ENCODE measurements around the gene ATG101. TPM values are rescaled to one million over a fixed set of nuclear protein-coding genes. Genes with fewer than 3 reads are reported as not detected.

The ATG101 gene
- total RNA-seq (10 to 100 TPM; 49.7 to 56.2 TPM), polyA plus RNA-seq (25.5 TPM)

GRCh38 chr12:52069327-52070184 is at the start of gene ATG101:
Gene ATG101, plus strand, starts transcription at chr12:52069978. Its CDS starts 3,673 bp downstream, at chr12:52073651.
- Mint-ChIP-seq H3K36me3 (peaks cover 0 to 35% (median 10%) of the 10 kb centered on the region in 3 donors), H3K4me3 (peak within 1 kb of the TSS; percentile 94 to 99 (median 98)), H3K4me1 (peaks cover 40 to 51% (median 48%) of the 10 kb centered on the region in 3 donors), H3K27ac (peak within 1 kb of the TSS; percentile 96 to 100 (median 99)), H3K27me3 (peaks cover 3 to 14% of the 10 kb centered on the region in 2 donors), H3K9me3 (no peaks in the 10 kb centered on the region)
- H3K27ac ChIP-seq (ENCODE audit: low read depth, low read length), result peak within 1 kb of the TSS; percentile 90
- H3K36me3 ChIP-seq (ENCODE audit: insufficient read depth, low read length), result peaks cover 14% of the 10 kb centered on the region
- ChIA-PET POLR2A (interaction anchor here (0.8 to 2.0 kb wide), 8 partner anchors 12 to 63 kb away, joined by 3 to 20 read pairs (median 4); partner anchors contain the start of genes NR4A1 and TAMALIN), CTCF (interaction anchor here (0.7 to 25.6 kb wide), 9 partner anchors 10 to 43 kb away, joined by 3 to 580 read pairs (median 5); partner anchors contain the start of genes NR4A1 and SMIM41)
- peak within 1 kb of the TSS; percentile 95 for H3K4me3 ChIP-seq (ENCODE audit: low read length)
- DNase-seq, result peak; percentile 75 to 92 (median 90)
- H3K4me1 ChIP-seq (ENCODE audit: insufficient read depth, low read length), result peaks cover 36% of the 10 kb centered on the region
- no peaks in the 10 kb centered on the region for H3K27me3 ChIP-seq (ENCODE audit: insufficient read depth, low read length, poor library complexity, severe bottlenecking)
- no peaks in the 10 kb centered on the region for H3K9me3 ChIP-seq (ENCODE audit: low read length)

- H3K9me3 ChIP-seq (ENCODE audit: low read length), result no peaks in the 10 kb centered on the region
- ChIA-PET POLR2A (no interaction called here), CTCF (interaction anchor here (0.8 to 17.0 kb wide), 11 partner anchors 8 to 102 kb away, joined by 3 to 580 read pairs (median 7); partner anchors contain the start of genes ATG101, SMIM41 and TAMALIN)
- peak overlapping the region in 6 of 8 donors; percentile 12 to 80 (median 54) for H3K27ac Mint-ChIP-seq
- H3K27ac ChIP-seq (ENCODE audit: low read depth, low read length), result no peak overlapping the region
- peaks cover 28 to 40% (median 34%) of the 10 kb centered on the region in 3 donors for H3K4me1 Mint-ChIP-seq
- peak overlapping the region in 4 of 7 donors; percentile 3 to 71 (median 24) for H3K4me3 Mint-ChIP-seq
- H3K27me3 ChIP-seq (ENCODE audit: insufficient read depth, low read length, poor library complexity, severe bottlenecking), result no peaks in the 10 kb centered on the region
- no peaks in the 10 kb centered on the region for H3K27me3 Mint-ChIP-seq
- peak; percentile 36 to 73 (median 51) for DNase-seq
- H3K36me3 ChIP-seq (ENCODE audit: insufficient read depth, low read length), result no peaks in the 10 kb centered on the region
- H3K36me3 Mint-ChIP-seq, result peaks cover 0 to 2% (median 0%) of the 10 kb centered on the region in 3 donors
- H3K9me3 Mint-ChIP-seq, result no peaks in the 10 kb centered on the region
- no peak overlapping the region for H3K4me3 ChIP-seq (ENCODE audit: low read length)
- peaks cover 27% of the 10 kb centered on the region for H3K4me1 ChIP-seq (ENCODE audit: insufficient read depth, low read length)
Observed at GRCh38 chr12:52020539-52021336, 49.0 kb upstream of the ATG101 start.

GRCh38 chr12:52022841-52023181 is 47.0 kb upstream of the ATG101 start:
- H3K27ac Mint-ChIP-seq, result peak overlapping the region in 7 of 8 donors; percentile 17 to 86 (median 83)
- H3K36me3 Mint-ChIP-seq, result no peaks in the 10 kb centered on the region
- H3K4me1 ChIP-seq (ENCODE audit: insufficient read depth, low read length), result peaks cover 33% of the 10 kb centered on the region
- no peaks in the 10 kb centered on the region for H3K9me3 ChIP-seq (ENCODE audit: low read length)
- DNase-seq, result no peak
- peak overlapping the region; percentile 61 for H3K4me3 ChIP-seq (ENCODE audit: low read length)
- H3K9me3 Mint-ChIP-seq, result no peaks in the 10 kb centered on the region
- ChIA-PET CTCF (interaction anchor here (0.9 to 17.0 kb wide), 17 partner anchors 8 to 130 kb away, joined by 3 to 580 read pairs (median 10); partner anchors contain the start of genes ATG101, NR4A1, SMIM41 and TAMALIN), POLR2A (interaction anchor here (1.0 to 2.2 kb wide), 3 partner anchors 15 to 30 kb away, joined by 4 to 10 read pairs (median 5); partner anchors contain the start of genes NR4A1 and TAMALIN)
- H3K27me3 Mint-ChIP-seq, result no peaks in the 10 kb centered on the region
- peaks cover 31 to 43% (median 41%) of the 10 kb centered on the region in 3 donors for H3K4me1 Mint-ChIP-seq
- no peak overlapping the region for H3K27ac ChIP-seq (ENCODE audit: low read depth, low read length)
- no peaks in the 10 kb centered on the region for H3K27me3 ChIP-seq (ENCODE audit: insufficient read depth, low read length, poor library complexity, severe bottlenecking)
- H3K36me3 ChIP-seq (ENCODE audit: insufficient read depth, low read length), result no peaks in the 10 kb centered on the region
- H3K4me3 Mint-ChIP-seq, result peak overlapping the region; percentile 73 to 90 (median 82)

- CTCF ChIA-PET, result interaction anchor here (0.6 to 17.0 kb wide), 21 partner anchors 8 to 131 kb away, joined by 3 to 580 read pairs (median 4); partner anchors contain the start of genes ATG101, NR4A1, SMIM41 and TAMALIN
- Mint-ChIP-seq H3K4me1 (peaks cover 31 to 43% (median 41%) of the 10 kb centered on the region in 3 donors), H3K36me3 (no peaks in the 10 kb centered on the region), H3K9me3 (no peaks in the 10 kb centered on the region), H3K4me3 (peak overlapping the region; percentile 75 to 90 (median 86)), H3K27me3 (no peaks in the 10 kb centered on the region), H3K27ac (peak overlapping the region; percentile 75 to 97 (median 88))
- POLR2A ChIA-PET, result interaction anchor here (1.0 to 2.2 kb wide), 3 partner anchors 16 to 30 kb away, joined by 4 to 10 read pairs (median 5); partner anchors contain the start of genes NR4A1 and TAMALIN
- peak overlapping the region; percentile 61 for H3K4me3 ChIP-seq (ENCODE audit: low read length)
- peak; percentile 84 to 93 (median 88) for DNase-seq
- H3K27me3 ChIP-seq (ENCODE audit: insufficient read depth, low read length, poor library complexity, severe bottlenecking), result no peaks in the 10 kb centered on the region
- no peaks in the 10 kb centered on the region for H3K36me3 ChIP-seq (ENCODE audit: insufficient read depth, low read length)
- no peaks in the 10 kb centered on the region for H3K9me3 ChIP-seq (ENCODE audit: low read length)
- no peak overlapping the region for H3K27ac ChIP-seq (ENCODE audit: low read depth, low read length)
- peaks cover 33% of the 10 kb centered on the region for H3K4me1 ChIP-seq (ENCODE audit: insufficient read depth, low read length)
Observed at GRCh38 chr12:52023182-52023975, 46.4 kb upstream of the ATG101 start.

GRCh38 chr12:52023976-52024688 is 45.6 kb upstream of the ATG101 start:
- H3K27me3 Mint-ChIP-seq, result no peaks in the 10 kb centered on the region
- CTCF ChIA-PET, result interaction anchor here (0.7 to 17.0 kb wide), 25 partner anchors 12 to 902 kb away, joined by 3 to 580 read pairs (median 9); partner anchors contain the start of genes ATG101, NR4A1, SMIM41 and TAMALIN
- no peaks in the 10 kb centered on the region for H3K36me3 ChIP-seq (ENCODE audit: insufficient read depth, low read length)
- no peak overlapping the region for H3K27ac ChIP-seq (ENCODE audit: low read depth, low read length)
- peak overlapping the region; percentile 61 for H3K4me3 ChIP-seq (ENCODE audit: low read length)
- no peaks in the 10 kb centered on the region for H3K9me3 ChIP-seq (ENCODE audit: low read length)
- no peaks in the 10 kb centered on the region for H3K27me3 ChIP-seq (ENCODE audit: insufficient read depth, low read length, poor library complexity, severe bottlenecking)
- H3K4me1 Mint-ChIP-seq, result peaks cover 31 to 43% (median 41%) of the 10 kb centered on the region in 3 donors
- H3K4me1 ChIP-seq (ENCODE audit: insufficient read depth, low read length), result peaks cover 33% of the 10 kb centered on the region
- peak overlapping the region; percentile 75 to 90 (median 86) for H3K4me3 Mint-ChIP-seq
- POLR2A ChIA-PET, result interaction anchor here (0.6 to 2.8 kb wide), 6 partner anchors 16 to 104 kb away, joined by 4 to 20 read pairs (median 5); partner anchors contain the start of genes ATG101, NR4A1 and TAMALIN
- DNase-seq, result no peak
- no peaks in the 10 kb centered on the region for H3K9me3 Mint-ChIP-seq
- peak overlapping the region in 7 of 8 donors; percentile 75 to 97 (median 88) for H3K27ac Mint-ChIP-seq
- no peaks in the 10 kb centered on the region for H3K36me3 Mint-ChIP-seq

GRCh38 chr12:52024845-52025230 is 44.9 kb upstream of the ATG101 start:
- POLR2A ChIA-PET, result interaction anchor here (0.6 to 2.8 kb wide), 5 partner anchors 18 to 57 kb away, joined by 4 to 20 read pairs (median 7); partner anchors contain the start of genes ATG101, NR4A1 and TAMALIN
- H3K36me3 Mint-ChIP-seq, result no peaks in the 10 kb centered on the region
- peak overlapping the region; percentile 75 to 96 (median 86) for H3K4me3 Mint-ChIP-seq
- peak overlapping the region in 5 of 8 donors; percentile 85 to 97 (median 95) for H3K27ac Mint-ChIP-seq
- no peak for DNase-seq
- H3K27me3 ChIP-seq (ENCODE audit: insufficient read depth, low read length, poor library complexity, severe bottlenecking), result no peaks in the 10 kb centered on the region
- H3K9me3 Mint-ChIP-seq, result no peaks in the 10 kb centered on the region
- peaks cover 33% of the 10 kb centered on the region for H3K4me1 ChIP-seq (ENCODE audit: insufficient read depth, low read length)
- H3K27ac ChIP-seq (ENCODE audit: low read depth, low read length), result no peak overlapping the region
- H3K9me3 ChIP-seq (ENCODE audit: low read length), result no peaks in the 10 kb centered on the region
- CTCF ChIA-PET, result interaction anchor here (0.7 to 17.0 kb wide), 30 partner anchors 8 to 901 kb away, joined by 3 to 580 read pairs (median 6); partner anchors contain the start of genes ATG101, NR4A1, SMIM41 and TAMALIN
- no peaks in the 10 kb centered on the region for H3K36me3 ChIP-seq (ENCODE audit: insufficient read depth, low read length)
- peak overlapping the region; percentile 16 for H3K4me3 ChIP-seq (ENCODE audit: low read length)
- peaks cover 31 to 43% (median 41%) of the 10 kb centered on the region in 3 donors for H3K4me1 Mint-ChIP-seq
- H3K27me3 Mint-ChIP-seq, result no peaks in the 10 kb centered on the region
